ENCODE measurements around the gene CENPP.
"Not testable (repeated sequence)": the region's sequence is repeated elsewhere in the genome, so short reads cannot be mapped to it uniquely, and the experiment has no call there.

Gene CENPP

DNA sequence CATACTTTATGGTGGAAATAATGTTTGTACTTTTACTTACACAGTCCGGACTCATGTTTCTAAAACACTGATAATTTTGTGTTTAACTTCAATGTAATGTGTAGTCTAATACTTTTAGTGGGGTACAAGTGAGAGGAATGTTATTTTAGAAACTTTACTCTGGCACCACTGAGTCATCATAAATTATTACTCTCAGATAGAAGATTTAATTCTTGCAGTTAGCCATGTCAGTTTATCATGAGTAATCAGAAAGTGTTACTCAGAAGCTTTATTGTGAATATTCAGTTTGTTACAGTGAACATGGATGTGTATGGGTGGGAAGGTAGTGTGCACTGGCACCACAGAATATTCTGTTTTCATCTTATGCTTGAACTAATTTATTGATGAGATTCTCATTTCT, 58.6 kb downstream of the CENPP start:
- DNase-seq, result no peak

DNA sequence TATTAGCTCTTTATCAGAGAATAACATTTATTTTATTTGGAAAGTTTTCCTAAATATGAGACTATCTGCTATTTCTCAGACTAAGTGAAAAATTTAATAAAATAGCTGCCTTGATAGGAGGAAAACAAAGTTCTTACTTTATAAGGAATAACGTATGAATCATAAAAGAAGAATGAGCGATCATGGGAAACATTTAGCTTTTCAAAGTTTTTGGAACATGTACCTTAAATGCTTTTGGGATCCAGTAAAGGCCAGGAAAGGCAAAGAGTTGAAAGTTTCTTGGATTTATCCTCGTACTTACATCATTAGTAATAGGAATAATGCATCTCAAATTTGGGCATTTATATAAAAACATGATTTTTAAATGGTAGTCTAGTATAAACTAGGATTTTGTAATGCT, 59.2 kb downstream of the CENPP start:
- DNase-seq, result no peak

DNA sequence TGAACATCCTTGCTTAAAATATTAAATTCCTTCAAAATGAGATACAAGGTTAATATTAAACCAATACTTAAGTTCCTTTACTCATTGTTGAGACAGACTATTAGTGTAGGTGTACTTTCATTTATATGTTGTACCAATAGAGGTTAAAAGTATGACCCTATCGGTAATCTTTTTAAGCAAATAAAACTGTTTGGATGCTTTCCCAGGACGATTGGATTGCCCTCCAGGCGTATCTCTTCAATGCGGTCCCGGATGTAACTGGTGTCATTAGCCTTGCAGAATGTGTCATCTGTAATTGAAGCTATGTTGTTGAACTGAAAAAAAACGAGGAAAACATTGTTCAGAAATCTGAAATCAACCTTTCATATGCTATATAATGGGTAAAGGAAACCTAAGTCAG, 59.7 kb downstream of the CENPP start:
- DNase-seq, result no peak

DNA sequence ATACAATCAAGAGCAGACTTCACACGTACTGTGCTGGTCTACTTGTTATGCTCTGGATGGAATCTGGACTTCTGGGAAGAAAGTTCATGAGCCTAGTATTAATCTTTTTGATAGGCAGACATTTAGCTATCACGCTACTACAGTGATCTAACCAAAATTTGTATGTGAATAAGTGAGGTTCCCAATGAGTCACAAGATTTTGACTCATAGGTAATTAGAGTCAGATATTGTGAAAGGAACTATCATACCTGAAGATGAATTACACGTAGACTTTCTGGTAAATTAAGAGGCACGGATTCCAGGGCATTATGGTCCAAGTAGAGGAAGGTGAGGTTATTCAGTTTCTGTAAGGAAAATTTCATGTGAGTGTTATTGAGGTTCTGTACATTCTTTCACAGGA, 60.2 kb downstream of the CENPP start:
- DNase-seq, result no peak

DNA sequence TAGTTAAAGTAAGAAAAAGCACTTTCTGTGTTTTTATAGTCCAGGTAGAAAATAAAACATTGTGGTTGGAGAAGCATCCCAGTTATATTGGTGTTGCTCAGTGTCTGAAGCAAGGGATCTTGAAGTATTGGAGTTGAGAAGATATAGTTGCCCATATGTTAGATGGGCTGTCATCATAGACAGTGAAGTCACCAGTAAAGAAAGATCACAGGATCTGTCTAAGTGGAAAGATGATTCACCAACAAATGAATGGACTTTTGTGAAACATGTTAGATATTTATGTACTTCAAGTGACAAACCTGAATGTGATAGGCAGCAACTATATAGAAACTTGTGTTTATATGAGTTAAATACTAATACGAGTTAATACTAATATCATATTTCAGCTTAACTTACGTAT, 66.9 kb downstream of the CENPP start:
- no peak for DNase-seq

DNA sequence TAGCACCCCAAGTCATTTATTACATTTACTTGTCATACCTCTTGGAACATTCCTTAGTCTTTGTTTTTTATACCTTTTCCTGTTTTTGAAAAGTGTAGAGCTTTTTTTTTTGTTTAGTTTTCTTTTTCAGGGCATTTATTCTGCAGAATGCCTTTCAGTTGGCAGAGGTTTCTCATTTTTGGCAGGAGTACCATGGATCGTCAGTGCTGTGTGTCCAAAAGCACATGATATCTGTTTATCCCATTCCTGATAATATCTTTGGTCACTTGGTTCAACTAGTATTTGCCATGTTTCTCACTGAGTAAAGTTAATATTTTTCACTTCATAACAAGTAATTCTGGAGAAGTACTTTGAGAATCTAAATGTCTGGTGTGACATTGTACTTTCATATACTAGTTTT, 67.9 kb downstream of the CENPP start:
- no peak for DNase-seq

DNA sequence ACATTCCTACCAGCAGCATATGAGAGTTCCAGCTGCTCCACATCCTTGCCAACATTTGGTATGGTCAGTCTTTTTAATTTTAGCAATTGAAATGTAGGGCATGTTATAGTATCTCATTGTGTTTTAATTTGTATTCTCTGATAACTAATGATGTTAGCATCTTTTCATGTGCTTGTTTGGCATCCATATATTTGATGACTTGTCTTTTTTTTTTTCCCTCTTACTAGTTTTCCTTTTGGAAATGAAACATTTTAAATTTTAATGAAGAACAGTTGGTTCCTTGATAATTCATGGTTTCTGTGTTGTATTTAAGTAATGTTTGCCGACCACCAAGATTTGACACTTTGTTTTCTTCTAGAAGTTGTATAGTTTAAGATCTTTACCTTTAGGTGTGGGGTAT, 69.9 kb downstream of the CENPP start:
- DNase-seq, result no peak

DNA sequence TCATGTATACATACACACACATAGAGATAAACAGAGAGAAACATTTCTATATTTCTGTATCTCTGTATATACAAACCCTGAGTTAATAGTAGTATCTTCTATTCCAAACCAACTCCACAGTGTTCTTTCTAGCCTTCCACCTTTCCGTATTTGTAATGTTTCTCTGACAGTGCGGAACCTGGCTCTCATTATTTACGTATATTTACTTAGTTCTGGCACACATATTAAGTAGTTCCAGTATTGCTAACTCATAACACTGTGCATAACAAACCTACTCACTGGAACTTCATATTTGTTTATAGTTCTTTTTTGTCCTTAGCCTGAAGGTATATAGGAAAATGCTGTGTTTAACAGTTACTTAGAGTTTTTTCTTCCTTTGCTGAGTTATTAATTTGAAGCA, 72.1 kb downstream of the CENPP start:
- no peak for DNase-seq

DNA sequence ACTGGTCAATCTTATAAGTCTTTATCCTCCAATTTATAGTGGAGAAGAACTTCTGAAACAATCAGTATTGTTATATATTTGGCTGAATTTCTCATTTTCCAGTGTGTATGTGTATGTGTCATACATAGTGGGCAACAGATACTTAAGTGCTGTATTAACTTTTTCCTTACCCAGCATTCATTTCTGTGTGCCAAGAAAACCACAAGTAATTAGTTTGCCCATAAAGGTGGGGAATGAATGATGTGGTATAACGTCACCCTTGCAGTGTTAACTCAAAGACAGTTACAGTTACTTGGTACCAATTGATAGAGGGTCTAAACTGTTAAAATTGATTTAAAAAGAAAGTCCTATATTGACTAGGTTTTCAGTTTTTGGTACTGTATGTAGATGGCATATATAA, 76.6 kb downstream of the CENPP start:
- DNase-seq, result no peak

DNA sequence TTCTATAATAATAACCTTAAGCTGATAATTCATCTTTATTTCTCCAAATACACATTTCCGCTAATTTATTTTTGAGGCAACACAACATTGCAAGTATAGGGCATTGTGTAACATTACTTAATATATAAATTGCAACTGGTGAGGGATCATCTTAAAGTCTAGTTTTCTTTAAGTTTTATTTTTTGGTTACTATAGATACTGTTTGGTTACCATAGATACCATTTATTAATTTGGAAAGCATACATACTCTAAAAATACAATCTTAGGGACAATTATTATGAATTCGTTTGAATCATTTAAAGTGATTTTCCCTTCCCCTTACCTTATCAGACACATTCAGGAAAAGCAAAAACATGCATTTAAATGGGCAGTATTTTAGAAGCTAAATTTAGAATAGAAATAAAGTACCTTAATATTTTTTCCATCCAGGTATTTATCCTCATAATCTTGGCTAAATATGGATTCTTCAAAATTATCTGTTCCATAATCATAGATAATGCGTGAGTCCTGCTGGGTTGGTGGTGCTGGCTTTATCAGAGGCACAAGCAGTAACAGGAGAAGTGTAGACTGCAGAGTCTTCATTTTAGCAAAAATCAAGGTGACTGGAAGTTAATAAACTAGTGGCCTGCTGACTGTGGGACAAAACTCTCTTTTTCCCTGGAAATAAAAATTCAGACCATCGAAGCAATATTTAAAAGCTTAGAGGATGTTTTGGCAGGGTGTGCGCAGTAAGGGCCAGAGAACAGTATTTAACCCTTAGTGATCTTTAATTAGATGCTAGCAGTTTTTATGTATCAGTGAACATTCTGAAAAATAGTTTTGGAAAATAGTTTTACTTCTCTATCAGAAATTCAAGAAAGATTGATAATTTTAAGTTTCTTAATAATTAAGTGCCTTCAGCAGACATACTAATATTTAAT, 77.3 kb downstream of the CENPP start:
- no peak for DNase-seq

DNA sequence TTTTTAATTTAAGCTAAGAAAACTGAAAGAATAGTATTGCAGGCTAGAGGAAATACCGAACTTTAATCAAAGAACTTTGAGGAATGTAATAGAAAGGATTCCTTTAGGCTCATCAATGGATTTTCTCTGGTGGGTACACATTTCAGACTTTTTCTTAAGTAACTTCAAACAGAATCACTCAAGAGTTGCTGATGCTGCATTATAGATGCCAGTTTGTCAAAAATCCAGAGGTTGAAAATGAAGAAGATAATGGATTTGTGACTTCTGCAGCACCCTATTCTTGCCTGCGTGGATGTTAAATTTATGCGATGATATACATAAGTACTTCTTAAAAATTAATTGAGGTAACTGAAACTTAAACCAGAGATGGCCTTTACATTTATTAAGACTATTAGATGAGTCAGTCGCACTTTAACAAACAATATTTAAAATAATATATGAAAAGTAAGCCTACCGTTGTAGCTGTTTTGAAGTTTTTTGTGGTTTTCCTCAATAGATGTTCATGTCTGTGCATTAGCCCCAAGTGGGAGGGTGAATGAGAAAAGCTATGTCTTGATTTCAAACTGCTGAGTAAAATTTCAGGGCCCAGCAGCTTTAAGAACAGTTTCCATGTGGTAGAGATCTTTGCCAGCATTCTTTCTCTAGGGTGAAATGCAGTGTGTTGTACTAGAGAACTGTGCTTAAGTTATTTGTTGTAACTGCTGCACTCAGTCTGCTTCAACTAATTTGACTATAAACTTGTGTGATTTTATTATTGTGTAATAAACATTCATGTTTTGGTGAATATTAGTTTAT, 78.5 kb downstream of the CENPP start, which contains the start of gene OGN:
Gene OGN, minus strand, starts transcription at position 537 of the 795 bp plus-strand sequence. CDS start 1,171 bp downstream, outside the sequence.
- DNase-seq, result no peak

DNA sequence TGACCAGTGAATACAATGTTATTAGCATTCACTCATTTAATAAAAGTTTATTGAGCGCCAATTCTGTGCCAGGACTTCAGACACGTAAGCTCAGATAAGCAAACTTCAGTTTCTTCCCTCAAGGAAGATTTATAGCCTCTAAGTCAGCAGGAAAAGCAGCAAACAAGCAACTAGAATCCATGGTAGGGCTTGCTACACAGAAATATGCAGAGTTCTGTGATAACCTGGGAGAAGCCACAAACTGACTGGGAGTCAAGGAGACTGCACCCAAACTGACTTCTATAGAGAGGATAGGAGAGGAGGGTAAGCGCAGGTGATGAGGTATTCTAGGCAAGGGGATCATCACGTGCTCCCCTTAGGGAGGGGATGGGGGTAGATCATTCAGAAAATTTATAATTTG, 80.1 kb downstream of the CENPP start:
- no peak for DNase-seq

DNA sequence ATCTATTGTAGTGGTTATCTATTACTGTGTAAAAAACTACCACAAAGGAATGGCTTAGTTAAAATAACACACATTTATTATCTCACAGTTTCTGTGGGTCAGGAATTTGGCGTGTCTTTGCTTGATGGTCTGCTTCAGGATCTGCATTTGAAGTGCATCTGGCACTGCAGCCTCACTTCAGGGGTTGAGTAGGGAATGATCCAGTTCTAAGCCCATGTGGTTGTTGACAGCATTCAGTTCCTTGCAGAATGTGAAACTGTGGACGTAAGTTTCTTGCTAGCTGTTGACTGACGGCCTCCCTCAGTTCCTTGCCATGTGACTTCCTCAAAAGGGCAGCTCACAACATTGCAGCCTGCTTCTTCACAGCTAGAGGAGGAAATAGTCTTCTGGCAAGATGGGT, 80.7 kb downstream of the CENPP start:
- no peak for DNase-seq

DNA sequence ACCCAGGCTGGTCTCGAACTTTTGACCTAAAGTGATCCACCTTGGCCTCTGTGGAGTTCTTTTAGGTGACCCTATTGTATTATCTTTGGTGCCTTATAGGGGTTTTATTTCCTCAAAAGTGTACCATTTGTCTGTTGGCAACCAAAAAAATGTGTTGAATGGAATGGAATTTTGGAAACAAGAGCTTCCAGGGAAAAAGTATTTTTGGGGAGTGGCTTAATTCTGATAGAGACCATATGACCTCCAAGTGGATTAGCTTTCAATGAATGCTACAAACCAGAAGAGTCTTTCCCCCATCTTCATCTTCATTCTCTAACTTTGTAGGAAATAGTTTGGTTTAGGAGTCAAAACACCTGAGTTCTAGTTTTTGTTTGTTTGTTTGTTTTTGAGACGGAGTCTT, 82.1 kb downstream of the CENPP start:
- no peak for DNase-seq

DNA sequence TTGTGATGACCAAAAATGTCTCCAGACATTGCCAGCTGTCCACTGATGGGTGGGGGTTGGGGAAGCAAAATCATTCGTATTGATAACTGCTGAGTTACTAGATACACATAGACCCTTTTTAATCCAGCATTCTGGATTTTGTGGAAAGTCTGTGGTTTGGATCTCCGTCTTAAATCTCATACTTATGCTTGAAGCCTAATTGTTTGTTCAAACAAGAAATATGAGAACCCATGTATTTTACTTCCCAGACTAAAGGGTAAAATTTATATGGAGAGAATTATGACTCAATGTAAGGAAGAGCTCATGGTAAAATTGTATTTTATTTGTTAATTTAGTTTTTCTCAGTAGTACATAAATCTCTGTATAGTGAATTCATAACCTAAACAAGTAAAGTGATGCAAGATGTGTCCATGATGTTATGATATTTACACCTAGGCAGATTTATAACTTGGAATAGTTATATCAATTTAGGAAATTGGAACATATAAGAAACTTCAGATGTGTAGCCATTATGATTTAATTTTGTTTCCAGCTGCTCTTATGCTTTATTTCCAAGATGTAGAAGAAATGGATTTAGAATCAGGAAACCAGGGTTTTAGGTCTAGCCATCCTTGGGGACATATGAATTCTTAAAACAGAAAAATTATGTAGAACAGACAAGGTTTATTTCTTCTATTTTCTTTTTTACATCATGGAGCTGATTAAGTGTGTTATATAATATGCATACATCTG, 83.2 kb downstream of the CENPP start:
- no peak for DNase-seq

DNA sequence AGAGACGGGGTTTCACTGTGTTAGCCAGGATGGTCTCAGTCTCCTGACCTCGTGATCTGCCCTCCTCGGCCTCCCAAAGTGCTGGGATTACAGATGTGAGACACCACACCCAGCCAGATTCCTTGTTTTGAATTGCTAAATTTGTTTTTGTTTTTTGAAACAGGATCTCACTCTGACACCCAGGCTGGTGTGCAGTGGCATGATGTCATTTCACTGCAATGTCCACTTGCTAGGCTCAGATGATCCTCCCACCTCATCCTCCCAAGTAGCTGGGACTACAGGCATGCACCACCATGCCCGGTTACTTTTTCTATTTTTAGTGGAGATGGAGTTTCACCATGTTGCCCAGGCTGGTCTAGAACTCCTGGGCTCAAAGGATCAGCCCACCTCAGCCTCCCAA, 85.4 kb downstream of the CENPP start:
- DNase-seq, result not testable (repeated sequence)

DNA sequence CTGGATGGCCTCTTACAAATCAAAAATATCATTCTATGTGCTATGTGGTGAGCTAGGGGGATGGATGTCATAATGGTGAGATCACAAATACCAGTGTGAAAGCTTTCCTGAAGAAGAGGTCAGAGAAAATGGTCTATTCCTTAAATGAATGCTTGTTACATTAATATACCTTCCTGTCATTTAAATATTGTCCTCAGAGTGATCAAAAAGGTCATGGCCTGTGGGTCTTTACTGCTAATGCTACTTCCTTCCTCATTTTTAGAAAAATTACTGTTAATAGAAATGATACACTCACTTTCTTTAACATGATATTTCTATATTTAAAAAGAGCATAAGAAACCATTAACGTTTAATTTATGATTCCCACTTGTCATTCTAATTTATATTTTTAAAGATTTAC, 88.8 kb downstream of the CENPP start:
- no peak for DNase-seq

DNA sequence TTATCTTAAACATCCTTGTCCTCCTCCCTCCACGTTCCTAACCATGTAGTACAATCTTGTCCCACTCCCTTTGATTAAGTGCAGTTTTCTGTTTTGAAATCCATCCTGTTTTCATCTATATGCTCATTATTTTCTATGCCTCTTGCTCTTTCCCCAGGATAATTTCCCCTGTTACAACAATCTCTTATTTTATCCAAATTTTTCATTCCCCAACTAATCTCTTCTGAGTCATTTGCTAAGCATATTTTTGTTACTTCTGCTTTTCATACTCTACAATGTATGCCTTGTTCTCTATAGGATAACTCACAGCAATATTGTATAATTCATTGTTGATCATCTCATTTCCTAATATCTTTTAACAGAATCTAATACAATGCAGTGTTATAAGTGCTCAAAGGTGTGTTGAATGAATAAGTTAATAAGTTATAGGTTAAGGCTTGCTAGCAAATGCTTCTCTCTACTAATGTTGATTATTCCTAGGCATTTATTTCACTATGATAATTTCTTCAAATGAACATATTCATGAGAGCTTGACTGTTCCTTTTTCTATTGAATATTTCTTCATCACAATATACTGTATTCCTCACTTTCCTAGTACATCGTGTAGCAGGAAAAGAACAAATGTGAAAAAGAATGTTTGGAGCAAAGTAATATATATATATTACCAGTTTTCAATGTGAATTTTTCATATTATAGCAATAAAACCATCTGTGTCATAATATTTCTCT, 97.0 kb downstream of the CENPP start:
- no peak for DNase-seq

DNA sequence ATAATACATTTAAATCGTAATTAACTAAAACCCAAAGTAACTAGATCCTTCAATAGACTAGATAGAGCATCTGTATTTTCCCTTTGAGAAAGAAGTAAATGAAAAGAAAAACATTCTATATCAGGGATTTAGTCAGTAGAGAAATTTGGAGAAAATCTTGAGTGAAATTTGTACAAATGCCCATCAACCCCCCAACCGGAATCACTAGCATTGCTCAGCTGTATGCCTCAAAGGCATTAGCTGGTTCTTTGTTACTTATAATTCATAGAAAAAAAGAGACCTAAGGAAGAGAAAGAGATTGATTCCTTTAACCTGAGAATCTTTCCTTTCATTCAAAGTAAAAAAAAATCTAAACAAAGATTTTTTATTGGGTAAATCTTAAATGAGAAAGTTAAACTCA, 97.9 kb downstream of the CENPP start:
- no peak for DNase-seq

DNA sequence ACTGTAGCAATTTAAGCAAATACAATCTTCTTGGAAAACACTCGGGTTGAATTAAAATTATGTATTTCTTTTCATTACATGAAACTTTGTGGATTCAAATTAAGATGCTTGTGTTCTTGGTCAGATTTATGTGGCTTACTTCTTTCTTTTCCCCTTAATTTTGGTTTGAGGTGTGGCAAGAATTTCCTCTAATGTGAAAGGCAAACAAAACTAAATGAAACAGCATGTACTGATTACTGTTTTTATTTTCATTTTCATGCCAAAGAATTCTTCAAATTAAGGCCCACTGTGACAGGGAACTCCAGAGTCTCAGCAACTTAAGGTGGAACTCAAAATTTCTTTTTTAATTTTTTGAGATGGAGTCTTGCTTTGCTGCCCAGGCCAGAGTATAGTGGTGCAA, 98.6 kb downstream of the CENPP start, which contains the start of gene OMD:
Gene OMD, minus strand, starts transcription at position 132 of the 400 bp plus-strand sequence. CDS start 6,913 bp downstream, outside the sequence.
- DNase-seq, result no peak

DNA sequence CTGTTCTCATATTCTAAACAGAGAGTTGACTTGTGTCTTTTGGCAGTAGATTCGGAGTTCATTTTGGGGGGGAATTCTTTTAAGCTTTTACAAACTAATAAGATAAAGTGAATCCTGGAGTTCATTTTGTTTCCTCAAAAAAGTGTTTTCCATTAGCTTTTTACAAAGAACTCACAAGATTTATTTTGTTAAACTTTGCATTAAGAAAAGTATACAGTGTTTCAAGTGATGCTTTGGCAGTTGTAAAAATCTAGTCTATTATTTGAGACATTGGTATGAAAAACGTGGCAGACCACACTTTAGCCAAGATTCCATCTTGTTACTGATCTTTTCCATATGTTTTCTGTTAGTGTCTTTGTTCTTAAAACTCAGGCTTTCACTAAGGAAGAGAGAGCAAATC, 99.7 kb downstream of the CENPP start:
- DNase-seq, result no peak

DNA sequence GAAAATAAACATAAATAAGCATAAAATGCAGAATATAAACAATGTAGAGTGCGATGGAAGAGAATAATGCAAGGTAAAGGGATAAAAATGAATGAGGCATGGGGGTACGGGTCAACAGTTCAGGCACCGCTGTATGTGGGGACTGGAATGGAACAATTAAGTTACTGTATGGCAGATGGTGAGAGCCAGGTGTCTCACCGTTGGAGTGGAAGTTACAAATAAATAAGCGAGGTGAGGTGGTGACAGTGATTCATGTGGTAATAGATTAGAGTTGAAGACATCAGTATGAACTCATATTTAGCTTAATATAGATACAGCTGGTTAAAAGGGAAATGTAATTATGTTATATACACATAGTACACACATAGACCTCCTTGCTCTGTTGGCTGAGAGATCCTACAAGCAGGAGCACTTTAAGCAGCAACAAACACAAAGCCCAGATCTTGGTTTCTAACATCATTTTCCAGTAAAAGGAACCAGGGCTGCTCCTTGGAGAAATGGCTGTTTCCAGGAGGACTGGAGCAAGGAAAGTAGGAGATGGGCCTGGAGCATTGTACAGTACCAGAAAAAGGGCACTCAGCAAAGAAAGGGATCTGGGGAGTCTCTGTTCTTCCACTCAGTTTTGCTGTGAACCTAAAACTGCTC, 100.9 kb downstream of the CENPP start:
- peak; percentile 98 for DNase-seq

Measured in NCI-H1417 treated with DMSO at 0.1 percent for 48 hours (cell line).